CD4-positive, alpha-beta T cell treated with Interleukin-4 for 1 hour (primary cell): ENCODE results near the gene PSMG3.

ENCODE experiments used
- DNase-seq, 2 donors: peaks; one replicate each; pipeline ENCODE4 v3.0.0-alpha.2; 2020 to 2022

The PSMG3 gene

GRCh38 chr7:1578513-1578912 is 8.7 kb upstream of the PSMG3 start:
- DNase-seq = no peak

- no peak for DNase-seq
Measured at GRCh38 chr7:1576521-1577253, 6.9 kb upstream of the PSMG3 start.

- DNase-seq = no peak
Measured at GRCh38 chr7:1575809-1576208, 6.0 kb upstream of the PSMG3 start.

GRCh38 chr7:1572111-1572822 is 2.4 kb upstream of the PSMG3 start:
- no peak for DNase-seq

GRCh38 chr7:1569440-1569832 is 396 bp downstream of the PSMG3 start:
- DNase-seq = no peak

- DNase-seq = peak; percentile 26 to 49
Measured at GRCh38 chr7:1569016-1569415, 816 bp downstream of the PSMG3 start.

GRCh38 chr7:1567896-1568510 is 1.8 kb downstream of the PSMG3 start:
- DNase-seq = no peak

GRCh38 chr7:1567049-1567771 is 2.6 kb downstream of the PSMG3 start:
- no peak for DNase-seq

GRCh38 chr7:1566687-1567048 is 3.2 kb downstream of the PSMG3 start:
- no peak for DNase-seq

- no peak for DNase-seq
Measured at GRCh38 chr7:1564603-1565022, 5.2 kb downstream of the PSMG3 start.

- no peak for DNase-seq
Measured at GRCh38 chr7:1563981-1564602, 5.7 kb downstream of the PSMG3 start.

GRCh38 chr7:1562597-1563051 is 7.2 kb downstream of the PSMG3 start:
- DNase-seq = no peak

GRCh38 chr7:1562116-1562515 is 7.7 kb downstream of the PSMG3 start:
- DNase-seq = no peak

GRCh38 chr7:1561036-1561940 is 8.5 kb downstream of the PSMG3 start:
- DNase-seq = no peak

GRCh38 chr7:1560620-1561031 is 9.2 kb downstream of the PSMG3 start:
- no peak for DNase-seq

GRCh38 chr7:1559626-1560590 is 9.9 kb downstream of the PSMG3 start:
- no peak for DNase-seq

- DNase-seq = no peak
Measured at GRCh38 chr7:1558841-1559625, 10.8 kb downstream of the PSMG3 start.

- DNase-seq = no peak
Measured at GRCh38 chr7:1558181-1558811, 11.5 kb downstream of the PSMG3 start.

- DNase-seq = no peak
Measured at GRCh38 chr7:1557771-1558170, 12.1 kb downstream of the PSMG3 start.
